ENCODE data around the gene COPS9. TPM values are rescaled to one million over a fixed set of nuclear protein-coding genes. Genes with fewer than 3 reads are reported as not detected.

The COPS9 gene
- total RNA-seq (2022; extraction: Qiagen RNA extraction; ENCODE audit: low read depth): 243 to 298 TPM (median 272 TPM) in 5 replicates

DNA sequence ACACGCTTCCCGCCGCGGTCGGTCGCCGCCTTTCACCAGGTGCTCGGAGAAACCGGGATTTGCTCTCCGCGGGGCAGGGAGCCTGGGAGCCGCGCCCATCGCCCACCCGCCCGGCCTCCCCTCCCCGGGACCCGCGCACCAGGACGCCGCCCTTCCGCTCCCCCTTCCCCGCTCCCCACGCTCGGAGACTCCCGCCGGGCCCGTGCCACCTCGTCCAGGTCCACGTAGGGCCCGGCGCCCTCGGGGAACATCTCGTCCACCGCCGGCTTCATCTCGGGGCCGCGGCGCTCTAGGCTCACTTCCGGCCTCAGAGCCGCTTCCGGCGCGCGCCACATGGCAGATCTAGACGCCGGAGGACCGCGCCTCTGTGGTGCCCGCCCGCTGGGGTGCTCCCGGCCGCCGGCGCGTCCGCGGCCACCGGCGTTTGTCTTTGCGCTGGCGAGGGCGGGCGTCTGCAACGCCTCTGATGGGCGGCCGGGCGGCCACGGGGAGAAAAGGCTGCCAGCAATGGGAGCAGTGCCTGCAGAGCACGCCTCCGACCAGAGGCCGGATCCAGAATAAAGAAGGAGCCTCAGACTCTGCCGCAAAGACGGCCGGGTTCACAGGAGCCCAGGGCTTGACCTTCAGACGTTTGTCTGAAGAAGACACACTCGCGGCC, at the start of gene COPS9:
Gene COPS9 (minus strand): TSS at position 293 of the 658 bp plus-strand sequence. CDS start 21 bp downstream, at position 272.

GRCh38 chr2:240140511-240140910, 4.4 kb upstream of the COPS9 start, which contains the start of gene OTOS:
Gene OTOS, minus strand, starts transcription at chr2:240140658. Its CDS starts 332 bp downstream, at chr2:240140326.

Other genes starting within 250 kb of the COPS9 start
- gene NDUFA10, start 111.0 kb downstream of the COPS9 start, total RNA-seq (2022; extraction: Qiagen RNA extraction; ENCODE audit: low read depth): 124 to 147 TPM (median 129 TPM) in 5 replicates
- gene OR6B2, start 105.9 kb downstream of the COPS9 start, total RNA-seq (2022; extraction: Qiagen RNA extraction; ENCODE audit: low read depth): not detected in 5 replicates
- gene OR6B3, start 82.8 kb downstream of the COPS9 start, total RNA-seq (2022; extraction: Qiagen RNA extraction; ENCODE audit: low read depth): not detected in 5 replicates
- gene OTOS, start 4.4 kb upstream of the COPS9 start, total RNA-seq (2022; extraction: Qiagen RNA extraction; ENCODE audit: low read depth): 0.21 TPM in 1 of 5 replicates, not detected in the others

Data from A549 treated with DMSO at 1 μM for 4 hours (cell line).